ENCODE results near the gene ZNF292.

DNA sequence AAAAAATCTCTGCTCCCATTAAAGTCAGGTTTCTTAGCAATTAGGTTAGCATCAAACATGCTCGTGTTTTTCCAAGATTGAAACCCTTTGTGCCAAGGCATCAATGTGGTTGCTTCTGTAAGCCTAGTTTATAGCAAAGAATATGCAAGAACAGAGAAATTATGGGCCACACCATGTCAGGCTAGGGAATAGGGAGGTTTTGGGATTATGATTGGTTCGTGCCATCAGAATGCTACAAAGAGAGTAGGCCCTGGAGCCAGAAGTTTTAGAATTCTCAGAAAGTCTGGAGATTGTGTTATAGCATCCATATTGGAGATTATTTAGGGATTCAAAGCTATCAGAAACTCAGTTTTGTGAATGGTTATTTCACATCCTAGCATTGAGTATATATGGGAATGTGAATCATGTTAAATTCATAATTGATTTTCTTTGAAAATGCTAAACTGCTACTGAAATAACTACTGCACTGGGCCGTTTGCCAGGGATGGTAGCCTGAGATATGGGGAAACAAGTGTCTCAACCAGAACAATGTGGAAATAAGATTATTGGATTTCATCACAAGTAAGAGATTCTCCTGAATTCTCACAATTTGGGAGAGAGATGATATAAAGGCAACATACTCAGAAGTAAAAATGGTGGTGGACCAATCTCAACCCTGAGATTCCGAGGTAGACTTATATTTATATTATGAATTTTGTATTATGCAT is 45.3 kb downstream of the ZNF292 start:
- TF ChIP-seq GATA2 (IDR thresholded peaks at IDR 0.05; ENCODE audit: low read depth, low read length), result no peak
- TF ChIP-seq GATA3 (IDR thresholded peaks at IDR 0.05; ENCODE audit: low read depth, low read length), result no peak

All from SH-SY5Y (cell line).